Measurements from ENCODE around the gene AHNAK2.

The AHNAK2 gene

GRCh38 chr14:104928391-104929133 is 49.6 kb downstream of the AHNAK2 start:
- no peak for DNase-seq
- Histone ChIP-seq H3K4me3 (ENCODE audit: low read length) (no peak overlapping the region), H3F3A (ENCODE audit: insufficient read depth, low read length) (no peaks in the 10 kb centered on the region), H3K4me2 (ENCODE audit: low read depth, low read length) (no peak overlapping the region), H3K27ac (ENCODE audit: low read length) (no peak overlapping the region), H3K36me3 (replicated peaks; ENCODE audit: insufficient read depth, low read length) (no peaks in the 10 kb centered on the region), H3K9ac (ENCODE audit: low read length) (no peak overlapping the region), H4K20me1 (ENCODE audit: insufficient read depth, low read length) (no peaks in the 10 kb centered on the region), H3K4me1 (ENCODE audit: low read length) (peaks cover 19% of the 10 kb centered on the region), H3K79me2 (ENCODE audit: low read length) (no peaks in the 10 kb centered on the region), H2AFZ (ENCODE audit: low read length) (no peak overlapping the region), H3K9me2 (replicated peaks; ENCODE audit: insufficient read depth, low read length) (no peaks in the 10 kb centered on the region), H3K9me3 (replicated peaks; ENCODE audit: insufficient read depth, low read length) (no peaks in the 10 kb centered on the region), H3K27me3 (replicated peaks; ENCODE audit: insufficient read depth, low read length) (no peaks in the 10 kb centered on the region)
- no peak for TF ChIP-seq CTCF (IDR thresholded peaks at IDR 0.05; ENCODE audit: low read length)
- no peak for TF ChIP-seq EZH2phosphoT487 (IDR thresholded peaks at IDR 0.05; ENCODE audit: low read length)
- TF ChIP-seq EZH2 (optimal IDR thresholded peaks at IDR 0.05; ENCODE audit: low read depth, low read length), result no peak

GRCh38 chr14:104927901-104928300 is 50.3 kb downstream of the AHNAK2 start:
- no peak overlapping the region for H3K4me2 ChIP-seq (ENCODE audit: low read depth, low read length)
- no peaks in the 10 kb centered on the region for H4K20me1 ChIP-seq (ENCODE audit: insufficient read depth, low read length)
- no peaks in the 10 kb centered on the region for H3F3A ChIP-seq (ENCODE audit: insufficient read depth, low read length)
- H3K9me3 ChIP-seq (replicated peaks; ENCODE audit: insufficient read depth, low read length), result no peaks in the 10 kb centered on the region
- H3K9me2 ChIP-seq (replicated peaks; ENCODE audit: insufficient read depth, low read length), result no peaks in the 10 kb centered on the region
- H3K4me3 ChIP-seq (ENCODE audit: low read length), result no peak overlapping the region
- no peak overlapping the region for H3K27ac ChIP-seq (ENCODE audit: low read length)
- peaks cover 19% of the 10 kb centered on the region for H3K4me1 ChIP-seq (ENCODE audit: low read length)
- H2AFZ ChIP-seq (ENCODE audit: low read length), result no peak overlapping the region
- no peak for TF ChIP-seq EZH2phosphoT487 (IDR thresholded peaks at IDR 0.05; ENCODE audit: low read length)
- TF ChIP-seq EZH2 (optimal IDR thresholded peaks at IDR 0.05; ENCODE audit: low read depth, low read length), result no peak
- TF ChIP-seq CTCF (IDR thresholded peaks at IDR 0.05; ENCODE audit: low read length), result no peak
- no peak for DNase-seq
- no peak overlapping the region for H3K9ac ChIP-seq (ENCODE audit: low read length)
- no peaks in the 10 kb centered on the region for H3K79me2 ChIP-seq (ENCODE audit: low read length)
- H3K27me3 ChIP-seq (replicated peaks; ENCODE audit: insufficient read depth, low read length), result no peaks in the 10 kb centered on the region
- no peaks in the 10 kb centered on the region for H3K36me3 ChIP-seq (replicated peaks; ENCODE audit: insufficient read depth, low read length)

GRCh38 chr14:104927432-104927816 is 50.8 kb downstream of the AHNAK2 start:
- Histone ChIP-seq H3K4me2 (ENCODE audit: low read depth, low read length) (peak overlapping the region; percentile 86; the same call in 1 of the 2 replicates), H3K4me1 (ENCODE audit: low read length) (peaks cover 19% of the 10 kb centered on the region), H2AFZ (ENCODE audit: low read length) (no peak overlapping the region), H3K27me3 (replicated peaks; ENCODE audit: insufficient read depth, low read length) (no peaks in the 10 kb centered on the region), H3K9me2 (replicated peaks; ENCODE audit: insufficient read depth, low read length) (no peaks in the 10 kb centered on the region), H3K36me3 (replicated peaks; ENCODE audit: insufficient read depth, low read length) (no peaks in the 10 kb centered on the region), H3F3A (ENCODE audit: insufficient read depth, low read length) (no peaks in the 10 kb centered on the region), H3K27ac (ENCODE audit: low read length) (no peak overlapping the region), H3K9ac (ENCODE audit: low read length) (no peak overlapping the region), H3K79me2 (ENCODE audit: low read length) (no peaks in the 10 kb centered on the region), H4K20me1 (ENCODE audit: insufficient read depth, low read length) (no peaks in the 10 kb centered on the region), H3K4me3 (ENCODE audit: low read length) (no peak overlapping the region), H3K9me3 (replicated peaks; ENCODE audit: insufficient read depth, low read length) (no peaks in the 10 kb centered on the region)
- DNase-seq, result no peak
- no peak for TF ChIP-seq CTCF (IDR thresholded peaks at IDR 0.05; ENCODE audit: low read length)

Measured in MM.1S (cell line).